ENCODE data around the gene FAM72A. TPM values are rescaled to one million over a fixed set of nuclear protein-coding genes. Genes with fewer than 3 reads are reported as not detected.
"Not testable (repeated sequence)": the region's sequence is repeated elsewhere in the genome, so short reads cannot be mapped to it uniquely, and the experiment has no call there.

FAM72A gene
- total RNA-seq, 2 donors from 2014 or later = 1.5 TPM; not detected in 1

GRCh38 chr1:206224190-206224776, 21.6 kb upstream of the FAM72A start:
- not testable (repeated sequence) for H3K36me3 Mint-ChIP-seq (ENCODE audit: low read depth); H3K4me3 Mint-ChIP-seq; H3K27me3 Mint-ChIP-seq; H3K4me1 Mint-ChIP-seq; ATAC-seq; H3K9me3 ChIP-seq (ENCODE audit: control insufficient read depth, low read length, poor library complexity, severe bottlenecking); DNase-seq; H3K27ac Mint-ChIP-seq

- not testable (repeated sequence) for H3K27ac Mint-ChIP-seq; H3K4me3 Mint-ChIP-seq; ATAC-seq; DNase-seq; H3K27me3 Mint-ChIP-seq; H3K9me3 ChIP-seq (ENCODE audit: control insufficient read depth, low read length, poor library complexity, severe bottlenecking); H3K4me1 Mint-ChIP-seq; H3K36me3 Mint-ChIP-seq (ENCODE audit: low read depth)
Measured at GRCh38 chr1:206221585-206221984, 18.9 kb upstream of the FAM72A start.

GRCh38 chr1:206220332-206221000, 17.8 kb upstream of the FAM72A start:
- H3K4me1 Mint-ChIP-seq; ATAC-seq; H3K36me3 Mint-ChIP-seq (ENCODE audit: low read depth); H3K4me3 Mint-ChIP-seq; H3K27ac Mint-ChIP-seq; H3K9me3 ChIP-seq (ENCODE audit: control insufficient read depth, low read length, poor library complexity, severe bottlenecking); DNase-seq; H3K27me3 Mint-ChIP-seq: not testable (repeated sequence)

GRCh38 chr1:206219514-206220331, 17.1 kb upstream of the FAM72A start:
- not testable (repeated sequence) for H3K9me3 ChIP-seq (ENCODE audit: control insufficient read depth, low read length, poor library complexity, severe bottlenecking); ATAC-seq; H3K4me3 Mint-ChIP-seq; H3K27ac Mint-ChIP-seq; H3K27me3 Mint-ChIP-seq; H3K4me1 Mint-ChIP-seq; DNase-seq; H3K36me3 Mint-ChIP-seq (ENCODE audit: low read depth)

GRCh38 chr1:206218765-206219164, 16.1 kb upstream of the FAM72A start:
- not testable (repeated sequence) for H3K27me3 Mint-ChIP-seq; H3K27ac Mint-ChIP-seq; H3K4me1 Mint-ChIP-seq; H3K4me3 Mint-ChIP-seq; H3K9me3 ChIP-seq (ENCODE audit: control insufficient read depth, low read length, poor library complexity, severe bottlenecking); ATAC-seq; DNase-seq; H3K36me3 Mint-ChIP-seq (ENCODE audit: low read depth)

GRCh38 chr1:206218285-206218684, 15.6 kb upstream of the FAM72A start:
- ATAC-seq; H3K27me3 Mint-ChIP-seq; H3K36me3 Mint-ChIP-seq (ENCODE audit: low read depth); H3K4me3 Mint-ChIP-seq; DNase-seq; H3K27ac Mint-ChIP-seq; H3K4me1 Mint-ChIP-seq; H3K9me3 ChIP-seq (ENCODE audit: control insufficient read depth, low read length, poor library complexity, severe bottlenecking): not testable (repeated sequence)

- not testable (repeated sequence) for H3K4me1 Mint-ChIP-seq; H3K27ac Mint-ChIP-seq; H3K4me3 Mint-ChIP-seq; ATAC-seq; H3K9me3 ChIP-seq (ENCODE audit: control insufficient read depth, low read length, poor library complexity, severe bottlenecking); H3K27me3 Mint-ChIP-seq; DNase-seq; H3K36me3 Mint-ChIP-seq (ENCODE audit: low read depth)
Measured at GRCh38 chr1:206215600-206216392, 13.2 kb upstream of the FAM72A start.

GRCh38 chr1:206210802-206211201, 8.2 kb upstream of the FAM72A start:
- H3K4me1 Mint-ChIP-seq; H3K9me3 ChIP-seq (ENCODE audit: control insufficient read depth, low read length, poor library complexity, severe bottlenecking); DNase-seq; H3K27ac Mint-ChIP-seq; ATAC-seq; H3K4me3 Mint-ChIP-seq; H3K36me3 Mint-ChIP-seq (ENCODE audit: low read depth); H3K27me3 Mint-ChIP-seq: not testable (repeated sequence)

GRCh38 chr1:206205569-206205968, 2.9 kb upstream of the FAM72A start:
- H3K4me1 Mint-ChIP-seq; H3K36me3 Mint-ChIP-seq (ENCODE audit: low read depth); H3K27me3 Mint-ChIP-seq; H3K27ac Mint-ChIP-seq; H3K4me3 Mint-ChIP-seq; H3K9me3 ChIP-seq (ENCODE audit: control insufficient read depth, low read length, poor library complexity, severe bottlenecking); ATAC-seq; DNase-seq: not testable (repeated sequence)

- not testable (repeated sequence) for H3K27me3 Mint-ChIP-seq; H3K4me1 Mint-ChIP-seq; H3K27ac Mint-ChIP-seq; ATAC-seq; H3K9me3 ChIP-seq (ENCODE audit: control insufficient read depth, low read length, poor library complexity, severe bottlenecking); H3K36me3 Mint-ChIP-seq (ENCODE audit: low read depth)
- peak in 1 of 3 donors; percentile 10 for DNase-seq
- peak overlapping the region; percentile 86 for H3K4me3 Mint-ChIP-seq
Measured at GRCh38 chr1:206204871-206205270, 2.2 kb upstream of the FAM72A start.

GRCh38 chr1:206204159-206204511, 1.5 kb upstream of the FAM72A start:
- not testable (repeated sequence) for ATAC-seq; H3K4me1 Mint-ChIP-seq; H3K36me3 Mint-ChIP-seq (ENCODE audit: low read depth); H3K9me3 ChIP-seq (ENCODE audit: control insufficient read depth, low read length, poor library complexity, severe bottlenecking); H3K27ac Mint-ChIP-seq; DNase-seq; H3K27me3 Mint-ChIP-seq
- peak overlapping the region; percentile 72 for H3K4me3 Mint-ChIP-seq

GRCh38 chr1:206203364-206204158, 922 bp upstream of the FAM72A start, which contains the start of gene SRGAP2:
Gene SRGAP2 (plus strand): TSS chr1:206203541. CDS start chr1:206205971, 2,430 bp downstream.
- ATAC-seq; H3K36me3 Mint-ChIP-seq (ENCODE audit: low read depth); H3K4me1 Mint-ChIP-seq; H3K27me3 Mint-ChIP-seq; H3K9me3 ChIP-seq (ENCODE audit: control insufficient read depth, low read length, poor library complexity, severe bottlenecking): not testable (repeated sequence)
- peak; percentile 8 to 54 (median 27) for DNase-seq
- peak within 1 kb of the TSS; percentile 88 for H3K4me3 Mint-ChIP-seq
- peak within 1 kb of the TSS; percentile 63 for H3K27ac Mint-ChIP-seq

Measured in T-helper 17 cell (primary cell).